SK-N-MC (cell line): ENCODE measurements around the gene ZCCHC3.
A peak's percentile ranks its signal among the peaks of the same experiment; 100 is the strongest.

ENCODE experiments used
- DNase-seq: peaks from one replicate; pipeline ENCODE4 v3.0.0-alpha.2; 2011; ENCODE audit warnings: low read depth, low spot score
- H3K27ac ChIP-seq: fragments of 200-600 bp; sonication (generic); 2 replicates; pipeline ENCODE4 v1.5.1; 2016; ENCODE audit warnings: mixed run types
- H3K36me3 ChIP-seq: fragments of 200-600 bp; sonication (generic); 2 replicates; pipeline ENCODE4 v1.6.1; 2017; ENCODE audit warnings: antibody characterized with exemption, low read length, mixed read lengths; ENCODE audit not compliant: insufficient read depth
- H3K4me3 ChIP-seq: fragments of 200-600 bp; sonication (generic); 2 replicates; pipeline ENCODE4 v1.5.1; 2016
- H3K9ac ChIP-seq: fragments of 200-600 bp; sonication (generic); 2 replicates; pipeline ENCODE4 v1.8.0; 2017; ENCODE audit warnings: mixed run types, mixed read lengths; ENCODE audit not compliant: insufficient read length
- H3K9me3 ChIP-seq: fragments of 200-600 bp; sonication (generic); 2 replicates; pipeline ENCODE4 v1.6.1; 2017; ENCODE audit warnings: low read depth, mild to moderate bottlenecking, antibody characterized with exemption, low read length, moderate library complexity, mixed read lengths
- EZH2 ChIP-seq: fragments of 200-600 bp; sonication (generic); IDR thresholded peaks from one replicate; pipeline ENCODE4 v1.6.1; 2017; ENCODE audit warnings: antibody characterized with exemption
- FOXP2 ChIP-seq: optimal IDR thresholded peaks from 2 replicates; pipeline ENCODE3; 2011; ENCODE audit warnings: mild to moderate bottlenecking, moderate library complexity; ENCODE audit not compliant: insufficient read depth; ENCODE audit errors: extremely low read length, control extremely low read depth
- POLR2AphosphoS5 ChIP-seq: IDR thresholded peaks from 2 replicates; pipeline ENCODE4 v1.6.1; 2012; ENCODE audit warnings: mild to moderate bottlenecking, low read depth, low read length, borderline replicate concordance

The ZCCHC3 gene

DNA sequence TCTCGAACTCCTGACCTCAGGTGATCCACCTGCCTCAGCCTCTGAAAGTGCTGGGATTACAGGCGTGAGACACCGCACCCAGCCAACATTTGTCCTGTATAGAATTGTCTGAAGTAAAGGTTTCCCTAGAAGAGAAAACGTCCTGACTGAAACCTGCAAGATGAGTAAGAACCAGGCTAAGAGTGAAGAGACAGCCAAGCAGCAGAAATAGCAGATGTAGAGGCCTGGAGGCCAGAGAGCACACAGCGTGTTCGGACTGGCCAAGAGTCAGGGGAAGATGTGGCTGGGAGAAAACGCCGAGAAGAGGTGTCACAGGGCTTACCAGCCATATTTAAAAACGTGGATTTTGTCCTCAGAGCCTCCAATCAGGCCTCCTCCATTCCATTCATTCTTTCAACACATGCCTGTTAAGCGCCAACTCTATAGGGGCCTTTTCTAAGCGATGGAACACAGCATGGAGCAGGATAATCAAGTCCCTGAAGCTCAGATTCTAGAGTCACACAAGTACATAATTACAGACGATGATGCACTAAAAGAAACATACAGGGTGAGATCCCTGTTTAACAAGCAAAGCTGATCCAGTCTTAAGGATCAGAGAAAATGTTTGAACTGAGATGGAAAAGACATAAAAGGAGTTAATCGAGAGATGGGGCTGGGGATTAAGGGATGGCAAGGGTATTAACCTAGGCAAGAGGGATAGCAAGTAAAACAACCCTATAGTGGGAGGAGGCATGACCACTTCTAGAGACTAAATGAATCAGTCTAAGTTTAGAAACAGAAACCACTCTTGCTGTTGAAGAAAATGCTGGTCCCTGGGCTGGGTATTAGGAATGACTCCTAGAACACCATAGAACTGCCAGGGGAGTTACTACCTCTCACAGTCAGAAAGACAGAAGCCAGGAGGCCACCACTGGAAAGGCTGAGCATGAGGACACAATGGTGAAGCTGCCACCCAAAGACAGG lies 4.8 kb downstream of the ZCCHC3 start:
- Histone ChIP-seq H3K36me3 (peaks cover 9% of the 10 kb centered on the region; the same call in 1 of the 2 replicates), H3K9ac (no peak overlapping the region)

DNA sequence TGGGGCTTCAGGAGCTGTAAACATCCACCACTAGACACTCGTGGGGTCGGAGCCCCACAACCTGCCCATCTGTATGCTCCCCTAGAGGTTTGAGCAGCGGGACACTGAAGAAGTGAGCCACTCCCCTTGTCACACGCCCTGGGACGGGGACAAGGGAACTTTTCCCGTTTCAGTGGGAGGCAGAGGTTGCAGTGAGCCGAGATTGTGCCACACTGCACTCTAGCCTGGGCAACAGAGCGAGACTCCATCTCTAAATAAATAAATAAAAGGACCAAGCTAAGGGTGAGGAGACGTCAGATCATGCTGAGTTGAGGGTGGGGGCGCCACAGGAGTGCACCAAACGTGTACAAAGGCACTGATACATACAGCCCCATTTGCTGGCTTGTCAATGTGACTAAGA lies 8.4 kb downstream of the ZCCHC3 start:
- H3K36me3 ChIP-seq, result no peaks in the 10 kb centered on the region
- H3K27ac ChIP-seq, result no peak overlapping the region
- H3K4me3 ChIP-seq, result no peak overlapping the region
- no peak overlapping the region for H3K9ac ChIP-seq
- no peak for DNase-seq
- TF ChIP-seq FOXP2, result no peak
- no peak for TF ChIP-seq EZH2
- no peak for TF ChIP-seq POLR2AphosphoS5
- no peaks in the 10 kb centered on the region for H3K9me3 ChIP-seq

More for the DNA sequence above, 4.8 kb downstream of the ZCCHC3 start:
- DNase-seq, result no peak
- no peaks in the 10 kb centered on the region for H3K9me3 ChIP-seq
- H3K27ac ChIP-seq, result no peak overlapping the region; the same call in 1 of the 2 replicates
- H3K4me3 ChIP-seq, result no peak overlapping the region
- no peak for TF ChIP-seq POLR2AphosphoS5
- no peak for TF ChIP-seq EZH2
- TF ChIP-seq FOXP2, result no peak

DNA sequence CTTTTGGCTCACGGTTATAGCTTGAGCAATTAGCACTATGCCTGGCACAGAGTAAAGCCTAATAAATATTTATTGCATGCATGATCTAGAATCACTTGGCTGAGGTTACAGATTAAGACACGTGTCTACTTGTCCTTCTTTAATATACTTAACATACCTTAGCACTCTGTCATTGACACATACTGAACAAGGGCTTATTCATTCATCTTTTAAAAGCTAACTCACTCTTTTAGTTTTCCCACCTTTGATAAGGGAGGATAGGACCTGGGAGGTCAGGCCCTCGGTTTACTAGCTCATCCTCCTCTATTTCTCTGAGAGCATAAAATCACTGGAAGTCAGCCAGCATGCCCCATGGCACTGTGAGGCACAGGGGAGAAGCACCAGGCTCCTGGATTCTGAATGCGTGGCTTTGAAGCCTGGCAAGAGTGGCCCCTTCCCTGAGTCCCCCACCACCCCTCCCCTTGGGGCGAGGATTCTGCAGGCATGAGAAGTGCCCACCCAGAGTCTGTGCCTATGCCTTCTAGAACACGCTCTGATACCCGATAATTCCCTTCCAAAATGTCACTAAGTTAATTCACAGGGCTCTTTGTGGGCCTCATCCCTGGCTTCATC lies 11.2 kb downstream of the ZCCHC3 start:
- no peak for DNase-seq
- no peaks in the 10 kb centered on the region for H3K36me3 ChIP-seq
- TF ChIP-seq EZH2 (no peak), FOXP2 (no peak)
- H3K27ac ChIP-seq, result no peak overlapping the region
- no peak overlapping the region for H3K4me3 ChIP-seq
- no peak overlapping the region for H3K9ac ChIP-seq
- no peaks in the 10 kb centered on the region for H3K9me3 ChIP-seq

DNA sequence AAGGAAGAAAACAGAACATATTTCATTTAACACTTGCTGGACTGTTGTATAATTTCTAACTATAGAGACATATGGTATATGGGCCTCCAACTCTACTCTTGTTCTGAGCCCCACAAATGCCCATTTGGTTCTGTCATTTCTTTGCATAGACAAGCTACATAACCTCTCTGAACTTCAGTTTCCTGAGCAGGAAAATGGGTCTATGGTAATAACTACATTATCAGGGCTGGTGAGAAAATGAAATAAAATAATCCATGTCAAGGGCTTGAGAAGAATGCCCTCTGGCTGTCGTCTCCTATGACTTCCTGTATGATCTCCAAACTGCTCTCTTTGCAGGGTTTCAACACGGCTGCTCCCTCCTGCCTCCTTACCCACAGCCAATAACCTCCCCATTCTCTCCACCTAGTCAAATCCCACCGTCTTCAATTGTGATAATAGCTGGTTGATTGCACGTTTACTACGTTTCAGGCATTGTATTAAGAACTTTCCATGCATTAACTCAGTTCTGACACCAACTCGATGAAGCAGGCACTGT lies 12.0 kb downstream of the ZCCHC3 start:
- TF ChIP-seq EZH2 (no peak), POLR2AphosphoS5 (no peak), FOXP2 (no peak)
- Histone ChIP-seq H3K9ac (no peak overlapping the region), H3K27ac (peak overlapping the region; percentile 34), H3K9me3 (no peaks in the 10 kb centered on the region), H3K36me3 (no peaks in the 10 kb centered on the region), H3K4me3 (no peak overlapping the region)
- no peak for DNase-seq

DNA sequence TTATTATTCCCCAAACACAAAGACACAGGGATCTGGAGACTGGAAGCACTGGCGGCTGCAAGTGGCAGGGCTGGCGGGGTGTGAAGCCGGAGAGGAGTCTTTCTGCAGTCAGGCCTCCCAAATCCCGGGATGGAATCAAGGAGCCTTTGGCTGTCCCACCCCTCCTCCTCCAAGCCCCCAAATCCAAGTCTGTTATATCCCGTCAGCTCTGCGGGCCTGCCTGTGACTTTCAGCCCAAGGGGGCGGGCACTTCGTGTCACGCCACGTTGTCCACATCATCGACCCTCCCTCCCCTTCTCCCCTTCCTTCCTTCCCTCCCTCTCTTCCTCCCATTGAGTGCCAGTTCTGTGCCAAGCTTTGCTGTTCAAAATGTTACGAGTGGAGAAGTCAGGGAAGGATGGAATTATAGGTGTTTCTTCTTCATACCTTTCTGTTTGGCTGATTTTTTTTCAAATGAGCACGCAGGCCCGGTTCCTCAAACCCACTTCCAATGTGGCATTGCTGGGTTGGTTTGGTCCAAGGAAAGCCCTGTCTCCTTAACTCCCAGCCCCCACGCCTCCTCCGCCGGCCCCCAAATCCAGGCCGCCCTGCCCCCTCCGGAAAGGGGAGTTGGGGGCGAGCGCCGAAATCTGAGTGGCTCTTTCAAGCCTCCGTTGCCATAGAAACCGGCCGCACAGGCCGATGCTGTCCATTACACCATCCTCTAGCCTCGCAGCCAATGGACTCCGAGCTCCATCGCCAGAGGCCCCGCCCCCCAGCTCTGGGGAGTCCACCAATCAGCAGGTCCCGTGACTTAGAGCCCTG lies 12.7 kb downstream of the ZCCHC3 start:
- H3K27ac ChIP-seq, result peak overlapping the region; percentile 34
- no peaks in the 10 kb centered on the region for H3K36me3 ChIP-seq
- H3K9me3 ChIP-seq, result no peaks in the 10 kb centered on the region
- H3K4me3 ChIP-seq, result no peak overlapping the region
- no peak overlapping the region for H3K9ac ChIP-seq
- TF ChIP-seq POLR2AphosphoS5, result peak; percentile 62; the same call in 1 of the 2 replicates
- no peak for TF ChIP-seq EZH2
- DNase-seq, result no peak

DNA sequence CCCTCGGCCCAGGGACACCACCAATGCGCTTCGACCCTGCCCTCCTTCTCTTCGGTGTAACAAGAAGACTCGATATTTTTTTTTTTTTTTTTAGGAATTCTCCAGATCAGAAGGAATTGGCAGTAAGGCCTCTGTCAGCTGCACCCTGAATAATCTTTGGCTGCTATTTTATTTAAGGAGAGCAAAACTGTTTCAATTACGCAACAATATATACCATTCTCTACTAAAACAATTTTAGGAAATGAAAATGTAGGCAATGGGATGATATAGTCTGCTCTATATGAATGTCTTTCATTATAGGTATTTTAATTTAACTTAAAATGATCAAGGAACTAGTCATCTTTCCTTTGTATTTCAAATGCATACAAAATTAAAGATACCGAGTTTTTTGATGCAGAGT lies 13.3 kb downstream of the ZCCHC3 start:
- Histone ChIP-seq H3K9ac (no peak overlapping the region), H3K4me3 (no peak overlapping the region), H3K9me3 (no peaks in the 10 kb centered on the region), H3K36me3 (no peaks in the 10 kb centered on the region), H3K27ac (no peak overlapping the region)
- no peak for DNase-seq
- TF ChIP-seq FOXP2, result no peak
- no peak for TF ChIP-seq POLR2AphosphoS5
- no peak for TF ChIP-seq EZH2

DNA sequence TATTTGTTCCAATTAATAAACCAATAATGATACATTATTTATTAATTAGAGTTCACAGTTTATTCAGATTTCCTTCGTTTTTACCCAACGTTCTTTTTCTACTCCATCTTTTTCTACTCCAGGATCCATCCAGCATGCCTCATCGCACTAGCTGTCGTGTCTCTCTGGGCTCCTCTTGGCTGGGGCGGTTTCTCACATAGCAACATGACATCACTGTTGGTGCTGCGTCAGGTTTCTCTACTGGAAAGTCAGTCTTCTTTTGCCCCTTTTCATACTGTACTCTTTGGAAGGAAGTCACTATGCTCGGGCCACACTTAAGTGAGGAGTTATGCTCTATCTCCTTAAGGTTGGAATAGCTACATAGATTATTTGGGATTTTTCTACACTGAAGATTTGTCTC lies 14.2 kb downstream of the ZCCHC3 start:
- no peaks in the 10 kb centered on the region for H3K9me3 ChIP-seq
- no peak overlapping the region for H3K9ac ChIP-seq
- H3K4me3 ChIP-seq, result no peak overlapping the region
- DNase-seq, result no peak
- TF ChIP-seq FOXP2 (no peak), POLR2AphosphoS5 (no peak), EZH2 (no peak)
- H3K36me3 ChIP-seq, result no peaks in the 10 kb centered on the region
- H3K27ac ChIP-seq, result peak overlapping the region; percentile 62; the same call in 1 of the 2 replicates

DNA sequence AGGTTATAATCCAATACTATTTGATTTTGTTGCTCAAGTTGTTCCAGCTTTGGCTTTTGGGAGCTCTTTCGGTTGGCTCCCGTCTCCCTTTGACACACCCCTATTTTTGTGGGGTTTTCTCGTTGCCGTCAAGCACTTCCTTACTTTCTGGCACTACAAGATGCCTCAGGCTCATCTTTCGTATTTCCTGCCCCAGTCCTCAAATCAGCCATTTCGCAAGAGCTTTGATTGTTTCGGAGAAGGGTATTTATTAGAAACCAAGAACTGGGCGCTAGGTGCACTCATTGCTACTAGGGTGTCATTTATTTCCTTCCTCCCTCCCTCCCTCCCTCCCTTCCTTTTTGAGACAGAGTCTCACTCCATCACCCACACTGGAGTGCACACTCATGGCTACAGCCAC lies 14.7 kb downstream of the ZCCHC3 start:
- Histone ChIP-seq H3K27ac (peak overlapping the region; percentile 62; the same call in 1 of the 2 replicates), H3K9me3 (no peaks in the 10 kb centered on the region), H3K9ac (no peak overlapping the region), H3K4me3 (no peak overlapping the region), H3K36me3 (no peaks in the 10 kb centered on the region)
- TF ChIP-seq POLR2AphosphoS5 (no peak; the same call in 1 of the 2 replicates), EZH2 (no peak), FOXP2 (no peak)
- DNase-seq, result peak; percentile 74
